Prostate gland (tissue), 2 donors: Measurements from ENCODE around the gene CD46. TPM values are rescaled to one million over a fixed set of nuclear protein-coding genes. Genes with fewer than 3 reads are reported as not detected.

Experiments used
- DNase-seq: peaks from one replicate; pipeline ENCODE4 v3.0.0-alpha.2; 2019; ENCODE audit warnings: low spot score
- H3K27ac ChIP-seq, 2 donors: fragments of 200-600 bp; sonication (generic); 2 replicates each; pipeline ENCODE4 v1.5.1; 2017 to 2019
- H3K27me3 ChIP-seq: fragments of 200-600 bp; sonication (generic); replicated peaks from 2 replicates; pipeline ENCODE4 v1.5.1; 2019; ENCODE audit not compliant: insufficient read depth
- H3K36me3 ChIP-seq, 2 donors: fragments of 200-600 bp; sonication (generic); 1 replicate in 1 of 2; 2 replicates in 1 of 2; pipeline versions ENCODE4 v1.5.1 to v1.8.1; 2017 to 2019
- H3K4me1 ChIP-seq: fragments of 200-600 bp; sonication (generic); replicated peaks from 2 replicates; pipeline ENCODE4 v1.5.1; 2019
- H3K4me3 ChIP-seq, 2 donors: fragments of 200-600 bp; sonication (generic); 2 replicates each; pipeline ENCODE4 v1.5.1; 2017 to 2019
- H3K9me3 ChIP-seq: fragments of 200-600 bp; sonication (generic); 2 replicates; pipeline ENCODE4 v1.5.1; 2017
- POLR2A ChIP-seq: fragments of 450-650 bp; IDR thresholded peaks from one replicate; pipeline ENCODE4 v1.6.1; 2016; ENCODE audit warnings: antibody characterized with exemption, mild to moderate bottlenecking
- POLR2AphosphoS5 ChIP-seq: sonication (generic); formaldehyde crosslinking; IDR thresholded peaks from one replicate; pipeline ENCODE4 v1.6.1; 2017; ENCODE audit warnings: antibody characterized with exemption
- WGBS: methylation state at CpG from one replicate; pipeline ENCODE4 v1.1.5; 2018; 5-methylcytosine and 5-hydroxymethylcytosine counted together
- intact Hi-C: fragments of 100-400 bp; cut with DNase I; formaldehyde crosslinking; loops from one replicate; pipeline ENCODE4 v1.14.2; 2022
- total RNA-seq, 2 donors: library from RNA; depleted of rRNA; stranded (reverse); fragments of >200 nt; gene quantifications; one replicate each; pipeline ENCODE4 v1.1.0, GENCODE V29; 2016
- TF ChIP-seq, protein P1 (sequence below), 4 experiments: fragments of 200-600 bp in 2 of 4; fragments of 450-650 bp in 2 of 4; sonication (generic) in 2 of 4; IDR thresholded peaks; 1 replicate in 3 of 4; 2 replicates in 1 of 4; pipeline ENCODE4 v1.5.1; 2016 to 2019; ENCODE audit warnings: antibody characterized with exemption in 4 of 4, mild to moderate bottlenecking in 2 of 4, moderate library complexity in 2 of 4

The CD46 gene
- total RNA-seq, 2 donors from 2014 or later, result 173 to 327 TPM

DNA sequence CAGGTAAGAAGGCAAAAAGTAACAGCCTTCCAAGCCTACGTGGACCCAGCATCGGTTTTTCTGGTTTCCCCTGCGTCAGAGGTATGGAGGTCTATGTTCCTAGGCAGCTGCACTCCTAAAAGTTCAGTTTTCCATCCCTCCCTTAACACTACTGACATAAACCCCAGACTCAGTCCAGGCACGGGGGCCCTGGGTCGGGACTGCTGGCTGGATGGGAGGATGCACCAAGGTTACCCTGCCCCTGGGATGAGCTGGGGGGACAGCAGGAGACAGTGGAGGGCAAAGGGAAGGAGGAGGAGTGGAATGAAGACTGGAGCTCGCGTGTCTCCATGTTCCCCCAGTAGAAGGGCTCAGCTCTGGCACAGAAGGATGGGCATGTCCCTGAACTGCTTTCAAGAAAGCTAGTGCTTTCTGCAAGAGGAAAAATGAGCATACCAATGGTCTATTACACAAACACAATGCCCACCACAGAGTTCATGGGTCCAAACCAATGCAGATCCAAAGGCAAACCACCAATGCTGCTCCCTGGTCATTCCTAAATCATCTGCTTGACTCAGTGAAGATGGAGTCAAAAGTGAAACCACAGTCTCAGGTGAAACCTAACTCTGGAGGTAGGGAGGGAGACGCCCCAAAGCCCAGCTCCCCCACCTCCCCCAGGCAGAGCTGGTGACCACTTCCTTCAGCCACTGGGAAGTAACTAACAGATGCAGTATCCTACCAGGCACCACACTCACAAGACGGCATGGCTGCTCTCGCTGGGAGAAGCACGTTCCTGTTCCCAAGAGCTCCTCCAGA, 54.9 kb downstream of the CD46 start:
- no peaks in the 10 kb centered on the region for H3K27me3 ChIP-seq
- peak; percentile 3 for DNase-seq
- TF ChIP-seq, protein P1, sequence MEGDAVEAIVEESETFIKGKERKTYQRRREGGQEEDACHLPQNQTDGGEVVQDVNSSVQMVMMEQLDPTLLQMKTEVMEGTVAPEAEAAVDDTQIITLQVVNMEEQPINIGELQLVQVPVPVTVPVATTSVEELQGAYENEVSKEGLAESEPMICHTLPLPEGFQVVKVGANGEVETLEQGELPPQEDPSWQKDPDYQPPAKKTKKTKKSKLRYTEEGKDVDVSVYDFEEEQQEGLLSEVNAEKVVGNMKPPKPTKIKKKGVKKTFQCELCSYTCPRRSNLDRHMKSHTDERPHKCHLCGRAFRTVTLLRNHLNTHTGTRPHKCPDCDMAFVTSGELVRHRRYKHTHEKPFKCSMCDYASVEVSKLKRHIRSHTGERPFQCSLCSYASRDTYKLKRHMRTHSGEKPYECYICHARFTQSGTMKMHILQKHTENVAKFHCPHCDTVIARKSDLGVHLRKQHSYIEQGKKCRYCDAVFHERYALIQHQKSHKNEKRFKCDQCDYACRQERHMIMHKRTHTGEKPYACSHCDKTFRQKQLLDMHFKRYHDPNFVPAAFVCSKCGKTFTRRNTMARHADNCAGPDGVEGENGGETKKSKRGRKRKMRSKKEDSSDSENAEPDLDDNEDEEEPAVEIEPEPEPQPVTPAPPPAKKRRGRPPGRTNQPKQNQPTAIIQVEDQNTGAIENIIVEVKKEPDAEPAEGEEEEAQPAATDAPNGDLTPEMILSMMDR (IDR thresholded peaks at IDR 0.05), result no peak
- TF ChIP-seq POLR2A, result no peak
- TF ChIP-seq POLR2AphosphoS5, result no peak
- intact Hi-C loops, result no loop called here
- H3K36me3 ChIP-seq, result peaks cover 10 to 44% of the 10 kb centered on the region in 2 donors
- H3K4me1 ChIP-seq, result peaks cover 35% of the 10 kb centered on the region
- WGBS, result 85% methylated on average over 11 of the region's 11 CpGs
- H3K9me3 ChIP-seq, result no peaks in the 10 kb centered on the region
- peak overlapping the region; percentile 68 to 78 for H3K27ac ChIP-seq
- H3K4me3 ChIP-seq, result no peak overlapping the region

- H3K9me3 ChIP-seq, result no peaks in the 10 kb centered on the region
- intact Hi-C loops, result no loop called here
- H3K27me3 ChIP-seq, result no peaks in the 10 kb centered on the region
- TF ChIP-seq POLR2A (no peak), POLR2AphosphoS5 (no peak)
- TF ChIP-seq, protein P1 (IDR thresholded peaks at IDR 0.05), result no peak
- H3K4me3 ChIP-seq, result no peak overlapping the region
- WGBS, result 70% methylated on average over 1 of the region's 1 CpG
- H3K4me1 ChIP-seq, result peaks cover 36% of the 10 kb centered on the region
- peak; percentile 10 for DNase-seq
- peaks cover 10 to 39% of the 10 kb centered on the region in 2 donors for H3K36me3 ChIP-seq
- H3K27ac ChIP-seq, result peak overlapping the region; percentile 68 to 78
Observed at GRCh38 chr1:207807326-207807689, 55.5 kb downstream of the CD46 start.

GRCh38 chr1:207807690-207808321, 56.0 kb downstream of the CD46 start:
- Histone ChIP-seq H3K27ac (peak overlapping the region; percentile 68 to 78), H3K9me3 (no peaks in the 10 kb centered on the region), H3K4me1 (peaks cover 41% of the 10 kb centered on the region), H3K4me3 (no peak overlapping the region), H3K36me3 (peaks cover 10 to 34% of the 10 kb centered on the region in 2 donors), H3K27me3 (no peaks in the 10 kb centered on the region)
- intact Hi-C loops, result no loop called here
- TF ChIP-seq, protein P1 (IDR thresholded peaks at IDR 0.05), result no peak
- peak; percentile 59 for TF ChIP-seq POLR2AphosphoS5
- DNase-seq, result peak; percentile 72
- WGBS, result 27% methylated on average over 13 of the region's 13 CpGs

DNA sequence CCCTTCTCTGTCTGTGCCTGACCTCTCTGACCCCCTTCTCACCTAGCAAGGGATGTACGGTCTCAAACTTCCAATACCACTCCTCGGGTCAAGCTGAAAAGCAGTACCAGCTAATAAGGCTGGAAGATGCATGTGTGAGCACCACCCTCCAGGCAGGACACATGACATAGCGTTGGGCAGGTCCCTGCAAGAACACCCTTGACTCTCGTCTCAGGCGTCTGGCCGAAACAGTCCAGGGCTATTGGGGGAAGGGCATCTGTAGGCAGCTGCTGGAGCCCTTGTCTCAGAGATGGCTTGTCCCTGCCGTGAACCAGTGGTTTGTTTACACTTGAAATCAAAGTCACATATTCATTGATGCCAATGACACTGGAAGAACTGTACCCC, 56.5 kb downstream of the CD46 start:
- 23% methylated on average over 7 of the region's 7 CpGs for WGBS
- Histone ChIP-seq H3K4me1 (peaks cover 44% of the 10 kb centered on the region), H3K9me3 (no peaks in the 10 kb centered on the region), H3K36me3 (peaks cover 10 to 30% of the 10 kb centered on the region in 2 donors), H3K27ac (peak overlapping the region; percentile 68 to 78), H3K27me3 (no peaks in the 10 kb centered on the region), H3K4me3 (no peak overlapping the region)
- intact Hi-C loops, result no loop called here
- TF ChIP-seq POLR2A (no peak), POLR2AphosphoS5 (no peak)
- TF ChIP-seq, protein P1 (IDR thresholded peaks at IDR 0.05), result no peak
- peak; percentile 66 for DNase-seq
